Ascending aorta (tissue), 2 donors: ENCODE data around the gene E2F1. TPM values are rescaled to one million over a fixed set of nuclear protein-coding genes. Genes with fewer than 3 reads are reported as not detected.

Source experiments
- DNase-seq, 2 donors: peaks; one replicate each; pipeline ENCODE4 v3.0.0-alpha.2; 2019; ENCODE audit warnings: low spot score in 2 of 2
- H3K27ac ChIP-seq, 2 donors: fragments of 200-600 bp; sonication (generic); one replicate each; pipeline ENCODE4 v1.5.1; 2016 to 2017; ENCODE audit warnings: mild to moderate bottlenecking in 1 of 2
- H3K27me3 ChIP-seq: fragments of 200-600 bp; sonication (generic); one replicate; pipeline ENCODE4 v1.5.1; 2017
- H3K36me3 ChIP-seq, 2 donors: fragments of 200-600 bp; sonication (generic); one replicate each; pipeline ENCODE4 v1.5.1; 2016
- H3K4me1 ChIP-seq, 2 donors: fragments of 200-600 bp; sonication (generic); one replicate each; pipeline ENCODE4 v1.5.1; 2016 to 2017; ENCODE audit warnings: mild to moderate bottlenecking in 1 of 2
- H3K4me3 ChIP-seq, 2 donors: fragments of 200-600 bp; sonication (generic); one replicate each; pipeline ENCODE4 v1.5.1; 2016 to 2017; ENCODE audit warnings: mild to moderate bottlenecking in 1 of 2
- H3K9me3 ChIP-seq, 2 donors: fragments of 200-600 bp; sonication (generic); one replicate each; pipeline ENCODE4 v1.5.1; 2016
- CTCF ChIP-seq, 3 experiments: fragments of 200-600 bp in 2 of 3; fragments of 450-650 bp in 1 of 3; sonication (generic) in 2 of 3; IDR thresholded peaks; one replicate each; pipeline ENCODE4 v1.5.1; 2016 to 2019; ENCODE audit warnings: antibody characterized with exemption in 3 of 3, mild to moderate bottlenecking in 1 of 3, moderate library complexity in 1 of 3
- intact Hi-C: fragments of 100-400 bp; cut with DNase I; formaldehyde crosslinking; loops from one replicate; pipeline ENCODE4 v1.15.1; 2023
- total RNA-seq: library from RNA; depleted of rRNA; stranded (reverse); fragments of >200 nt; gene quantifications from one replicate; pipeline ENCODE4 v1.1.0, GENCODE V29; 2016

The E2F1 gene
- total RNA-seq, 1 donor from 2014 or later: 0.53 TPM

GRCh38 chr20:33716498-33716897 lies 30.3 kb upstream of the E2F1 start:
- Histone ChIP-seq H3K27ac (no peak overlapping the region), H3K9me3 (no peaks in the 10 kb centered on the region), H3K4me3 (no peak overlapping the region), H3K4me1 (peaks cover 3 to 7% of the 10 kb centered on the region in 2 donors), H3K36me3 (peaks cover 10 to 31% of the 10 kb centered on the region in 2 donors), H3K27me3 (no peaks in the 10 kb centered on the region)
- TF ChIP-seq CTCF (IDR thresholded peaks at IDR 0.05): no peak
- no peak for DNase-seq
- intact Hi-C loops: no loop called here

GRCh38 chr20:33713865-33714367 lies 27.7 kb upstream of the E2F1 start:
- Histone ChIP-seq H3K36me3 (peaks cover 18 to 40% of the 10 kb centered on the region in 2 donors), H3K4me3 (no peak overlapping the region), H3K4me1 (no peaks in the 10 kb centered on the region), H3K27ac (no peak overlapping the region), H3K9me3 (no peaks in the 10 kb centered on the region), H3K27me3 (no peaks in the 10 kb centered on the region)
- no peak for TF ChIP-seq CTCF (IDR thresholded peaks at IDR 0.05)
- intact Hi-C loops: no loop called here
- no peak for DNase-seq

- intact Hi-C loops: no loop called here
- no peak overlapping the region for H3K27ac ChIP-seq
- no peak for DNase-seq
Observed at GRCh38 chr20:33711446-33711738, 25.2 kb upstream of the E2F1 start.

GRCh38 chr20:33710681-33711445 lies 24.7 kb upstream of the E2F1 start:
- H3K27ac ChIP-seq: no peak overlapping the region
- no peak overlapping the region for H3K4me3 ChIP-seq
- H3K9me3 ChIP-seq: no peaks in the 10 kb centered on the region
- no peaks in the 10 kb centered on the region for H3K4me1 ChIP-seq
- intact Hi-C loops: no loop called here
- H3K27me3 ChIP-seq: no peaks in the 10 kb centered on the region
- no peak for TF ChIP-seq CTCF (IDR thresholded peaks at IDR 0.05)
- no peak for DNase-seq
- peaks cover 25 to 55% of the 10 kb centered on the region in 2 donors for H3K36me3 ChIP-seq

More at GRCh38 chr20:33711446-33711738, 25.2 kb upstream of the E2F1 start:
- no peak for TF ChIP-seq CTCF (IDR thresholded peaks at IDR 0.05)
- H3K4me3 ChIP-seq: no peak overlapping the region
- H3K36me3 ChIP-seq: peaks cover 25 to 50% of the 10 kb centered on the region in 2 donors
- no peaks in the 10 kb centered on the region for H3K9me3 ChIP-seq
- no peaks in the 10 kb centered on the region for H3K27me3 ChIP-seq
- H3K4me1 ChIP-seq: no peaks in the 10 kb centered on the region

- DNase-seq: no peak
- peaks cover 25 to 56% of the 10 kb centered on the region in 2 donors for H3K36me3 ChIP-seq
- H3K9me3 ChIP-seq: no peaks in the 10 kb centered on the region
- H3K27me3 ChIP-seq: no peaks in the 10 kb centered on the region
- intact Hi-C loops: no loop called here
- TF ChIP-seq CTCF (IDR thresholded peaks at IDR 0.05): no peak
- no peaks in the 10 kb centered on the region for H3K4me1 ChIP-seq
- H3K4me3 ChIP-seq: no peak overlapping the region
- no peak overlapping the region for H3K27ac ChIP-seq
Observed at GRCh38 chr20:33709905-33710541, 23.8 kb upstream of the E2F1 start.
